Neuronal stem cell (in vitro differentiated cells): ENCODE data around the gene NOC2L.

Experiments
- DNase-seq: peaks from one replicate; pipeline ENCODE4 v3.0.0-alpha.2; 2013; ENCODE audit warnings: low spot score
- H2AFZ ChIP-seq: one replicate; pipeline ENCODE4 v1.6.1; 2013; ENCODE audit warnings: mild to moderate bottlenecking, low read length, inconsistent platforms
- H2AK5ac ChIP-seq: 2 replicates; pipeline ENCODE4 v1.6.1; 2013; ENCODE audit warnings: low read depth, mild to moderate bottlenecking, inconsistent platforms, low read length, moderate library complexity, mixed read lengths
- H2BK120ac ChIP-seq: 2 replicates; pipeline ENCODE4 v1.6.1; 2013; ENCODE audit warnings: low read depth, mild to moderate bottlenecking, inconsistent platforms, low read length, moderate library complexity, mixed read lengths
- H2BK12ac ChIP-seq: one replicate; pipeline ENCODE4 v1.6.1; 2013; ENCODE audit warnings: low read length, inconsistent platforms
- H2BK15ac ChIP-seq: 2 replicates; pipeline ENCODE4 v1.6.1; 2013; ENCODE audit warnings: mild to moderate bottlenecking, low read length, inconsistent platforms, mixed read lengths
- H2BK5ac ChIP-seq: one replicate; pipeline ENCODE4 v1.6.1; 2013; ENCODE audit warnings: inconsistent platforms, mild to moderate bottlenecking, low read length, moderate library complexity
- H3K14ac ChIP-seq: one replicate; pipeline ENCODE4 v1.6.1; 2013; ENCODE audit warnings: low read length, inconsistent platforms
- H3K18ac ChIP-seq: 2 replicates; pipeline ENCODE4 v1.6.1; 2013; ENCODE audit warnings: low read length, inconsistent platforms
- H3K23ac ChIP-seq: 2 replicates; pipeline ENCODE4 v1.6.1; 2013; ENCODE audit warnings: low read depth, mild to moderate bottlenecking, mixed read lengths, low read length, inconsistent platforms; ENCODE audit not compliant: poor library complexity
- H3K27ac ChIP-seq: replicated peaks from 3 replicates; pipeline ENCODE4 v1.5.1; 2013; ENCODE audit warnings: low read length, inconsistent platforms
- H3K27me3 ChIP-seq, 3 experiments: 2 replicates each; pipeline ENCODE4 v1.6.1; 2013; ENCODE audit warnings: low read length in 3 of 3, mild to moderate bottlenecking in 2 of 3, inconsistent platforms in 1 of 3, low read depth in 1 of 3, mixed read lengths in 1 of 3, moderate library complexity in 1 of 3; ENCODE audit not compliant: control insufficient read depth in 3 of 3, insufficient read depth in 3 of 3
- H3K36me3 ChIP-seq, 2 donors: replicated peaks in 1 of 2; 2 replicates each; pipeline ENCODE4 v1.6.1; 2013; ENCODE audit warnings: low read length in 2 of 2; ENCODE audit not compliant: control insufficient read depth in 2 of 2, insufficient read depth in 2 of 2
- H3K4ac ChIP-seq: 2 replicates; pipeline ENCODE4 v1.6.1; 2013; ENCODE audit warnings: inconsistent platforms, mild to moderate bottlenecking, low read length, moderate library complexity
- H3K4me1 ChIP-seq, 2 donors: 1 replicate in 1 of 2; 2 replicates in 1 of 2; pipeline ENCODE4 v1.6.1; 2013; ENCODE audit warnings: low read length in 2 of 2, low read depth in 1 of 2; ENCODE audit not compliant: control insufficient read depth in 2 of 2, insufficient read depth in 1 of 2
- H3K4me2 ChIP-seq: one replicate; pipeline ENCODE4 v1.6.1; 2013; ENCODE audit warnings: mild to moderate bottlenecking, low read length, inconsistent platforms; ENCODE audit not compliant: insufficient read depth, poor library complexity, severe bottlenecking
- H3K4me3 ChIP-seq, 2 donors: 2 replicates each; pipeline ENCODE4 v1.5.1; 2013; ENCODE audit warnings: low read length in 2 of 2, mild to moderate bottlenecking in 2 of 2, inconsistent platforms in 1 of 2, moderate library complexity in 1 of 2
- H3K79me1 ChIP-seq: one replicate; pipeline ENCODE4 v1.6.1; 2013; ENCODE audit warnings: low read depth, mild to moderate bottlenecking, inconsistent platforms, low read length, moderate library complexity
- H3K9ac ChIP-seq: one replicate; pipeline ENCODE4 v1.6.1; 2013; ENCODE audit warnings: mild to moderate bottlenecking, low read depth, low read length, inconsistent platforms; ENCODE audit not compliant: poor library complexity
- H3K9me3 ChIP-seq, 2 donors: replicated peaks in 1 of 2; 2 replicates each; pipeline versions ENCODE3 to v1.6.1; 2013; ENCODE audit warnings: low read length in 2 of 2, mild to moderate bottlenecking in 2 of 2, inconsistent platforms in 1 of 2, low read depth in 1 of 2, mixed read lengths in 1 of 2, moderate library complexity in 1 of 2; ENCODE audit not compliant: control insufficient read depth in 2 of 2, insufficient read depth in 1 of 2
- H4K8ac ChIP-seq: one replicate; pipeline ENCODE4 v1.6.1; 2013; ENCODE audit warnings: low read depth, mild to moderate bottlenecking, inconsistent platforms, low read length, moderate library complexity
- H4K91ac ChIP-seq: one replicate; pipeline ENCODE4 v1.6.1; 2013; ENCODE audit warnings: low read length, low read depth, mild to moderate bottlenecking, inconsistent platforms; ENCODE audit not compliant: poor library complexity
- WGBS, 2 donors: extraction: QIAGEN DNeasy Blood & Tissue Kit; methylation state at CpG; one replicate each; pipeline ENCODE4 v1.1.7; 2013; ENCODE audit warnings: missing lambda C conversion rate in 2 of 2, mixed read lengths in 1 of 2; ENCODE audit not compliant: insufficient read length in 2 of 2, insufficient replicate concordance in 1 of 2; ENCODE audit errors: extremely low coverage in 2 of 2; 5-methylcytosine and 5-hydroxymethylcytosine counted together

Gene NOC2L

GRCh38 chr1:909861-910310, 49.2 kb downstream of the NOC2L start:
- Histone ChIP-seq H3K18ac (no peak overlapping the region), H2AFZ (no peak overlapping the region), H3K9ac (no peak overlapping the region), H3K27ac (no peak overlapping the region), H3K4me3 (no peak overlapping the region), H3K4me1 (peaks cover 0 to 4% of the 10 kb centered on the region in 2 donors), H3K23ac (no peak overlapping the region), H3K27me3 (peaks cover 2 to 49% (median 19%) of the 10 kb centered on the region in 3 experiments), H4K91ac (no peak overlapping the region), H3K36me3 (peaks cover 0 to 11% of the 10 kb centered on the region in 2 donors), H4K8ac (no peak overlapping the region), H3K4ac (no peak overlapping the region), H3K9me3 (peaks cover 0 to 3% of the 10 kb centered on the region in 2 donors), H2BK120ac (no peak overlapping the region), H3K79me1 (no peaks in the 10 kb centered on the region), H2BK12ac (no peak overlapping the region), H3K14ac (no peak overlapping the region), H2BK15ac (no peak overlapping the region), H2AK5ac (peak overlapping the region; percentile 70), H2BK5ac (no peak overlapping the region), H3K4me2 (no peak overlapping the region)
- WGBS, 2 donors = no CpG with 5 or more reads among the region's 53 CpGs
- DNase-seq = no peak

GRCh38 chr1:908661-909060, 50.4 kb downstream of the NOC2L start:
- Histone ChIP-seq H3K18ac (no peak overlapping the region), H3K4ac (no peak overlapping the region), H3K9me3 (peaks cover 0 to 3% of the 10 kb centered on the region in 2 donors), H2BK120ac (no peak overlapping the region), H2BK15ac (no peak overlapping the region), H3K23ac (no peak overlapping the region), H2BK5ac (no peak overlapping the region), H2BK12ac (no peak overlapping the region), H3K27ac (no peak overlapping the region), H4K91ac (no peak overlapping the region), H3K14ac (no peak overlapping the region), H2AFZ (no peak overlapping the region), H4K8ac (no peak overlapping the region), H3K79me1 (no peaks in the 10 kb centered on the region), H3K9ac (no peak overlapping the region), H2AK5ac (no peak overlapping the region), H3K4me2 (no peak overlapping the region), H3K36me3 (peaks cover 0 to 11% of the 10 kb centered on the region in 2 donors), H3K27me3 (peaks cover 2 to 48% (median 13%) of the 10 kb centered on the region in 3 experiments), H3K4me3 (no peak overlapping the region), H3K4me1 (peaks cover 0 to 4% of the 10 kb centered on the region in 2 donors)
- WGBS, 2 donors = no CpG with 5 or more reads among the region's 16 CpGs
- no peak for DNase-seq

GRCh38 chr1:907611-908451, 51.2 kb downstream of the NOC2L start:
- H4K91ac ChIP-seq = no peak overlapping the region

More at GRCh38 chr1:907611-908451, 51.2 kb downstream of the NOC2L start:
- Histone ChIP-seq H3K27me3 (peaks cover 2 to 47% (median 18%) of the 10 kb centered on the region in 3 experiments), H3K4me1 (peaks cover 0 to 4% of the 10 kb centered on the region in 2 donors), H2BK15ac (no peak overlapping the region), H3K79me1 (no peaks in the 10 kb centered on the region), H3K4me2 (no peak overlapping the region), H3K27ac (no peak overlapping the region), H3K9me3 (peaks cover 0 to 3% of the 10 kb centered on the region in 2 donors), H2AK5ac (no peak overlapping the region), H4K8ac (no peak overlapping the region), H2BK120ac (no peak overlapping the region), H2AFZ (no peak overlapping the region), H3K18ac (no peak overlapping the region), H3K14ac (no peak overlapping the region), H2BK12ac (no peak overlapping the region), H3K36me3 (peaks cover 0 to 11% of the 10 kb centered on the region in 2 donors), H3K9ac (no peak overlapping the region), H2BK5ac (no peak overlapping the region), H3K23ac (no peak overlapping the region), H3K4me3 (no peak overlapping the region), H3K4ac (no peak overlapping the region)
- DNase-seq = no peak
- WGBS, 2 donors = no CpG with 5 or more reads among the region's 17 CpGs
